Measurements from ENCODE around the gene KATNBL1. TPM values are rescaled to one million over a fixed set of nuclear protein-coding genes. Genes with fewer than 3 reads are reported as not detected.

The KATNBL1 gene
- polyA plus RNA-seq, 1 of the 3 experiments (the other 2 are of a cell fraction): 13.8 TPM

- Histone ChIP-seq H3K4me2 (peak overlapping the region; percentile 58), H3F3A (replicated peaks; ENCODE audit: insufficient read depth) (peaks cover 32% of the 10 kb centered on the region), H3K36me3 (replicated peaks in 1 of 2; ENCODE audit: control insufficient read depth in 1 of 2, insufficient read depth in 2 of 2, low read length in 1 of 2) (peaks cover 5 to 19% of the 10 kb centered on the region in 2 experiments), H3K9me2 (no peaks in the 10 kb centered on the region), H3K4me1 (ENCODE audit: control insufficient read depth in 1 of 2, insufficient read depth in 2 of 2, low read depth in 1 of 2, low read length in 1 of 2) (peaks cover 0 to 13% of the 10 kb centered on the region in 2 experiments; a peak in 2 of 4 replicates), H3K9me3 (no peaks in the 10 kb centered on the region), H2AFZ (ENCODE audit: low read depth) (peak overlapping the region; percentile 38; the same call in 1 of the 2 replicates), H3K27me3 (ENCODE audit: insufficient read depth) (no peaks in the 10 kb centered on the region), H3K9ac (peak overlapping the region; percentile 57; the same call in 1 of the 2 replicates), H4K20me1 (ENCODE audit: insufficient read depth) (no peaks in the 10 kb centered on the region), H3K27ac (ENCODE audit: low read depth in 2 of 2, low read length in 1 of 2) (peak overlapping the region; percentile 68 to 97; a peak in 3 of 4 replicates), H3K4me3 (ENCODE audit: low read depth in 2 of 2, low read length in 1 of 2) (peak overlapping the region in 1 of 2 experiments; percentile 5; a peak in 1 of 4 replicates), H3K79me2 (ENCODE audit: insufficient read depth) (no peaks in the 10 kb centered on the region)
- ChIA-PET POLR2A (no interaction called here), CTCF (interaction anchor here (3.0 kb wide), 1 partner anchor 128 kb away, joined by 17 read pairs; the partner anchor contains the start of gene LPCAT4)
- no peak for DNase-seq
- WGBS (ENCODE audit: low lambda C conversion rate): 35% methylated on average over 4 of the region's 4 CpGs
- TF ChIP-seq MXI1 (IDR thresholded peaks at IDR 0.05; ENCODE audit: low read depth, low read length) (no peak), NFIC (IDR thresholded peaks at IDR 0.05; ENCODE audit: borderline replicate concordance) (no peak), GABPA (IDR thresholded peaks at IDR 0.05; ENCODE audit: low read depth) (peak; percentile 32; the same call in 1 of the 2 replicates), FOXJ3 (CRISPR knock-in tag; IDR thresholded peaks at IDR 0.05) (no peak), CTCF (IDR thresholded peaks at IDR 0.05) (no peak), RFX5 (IDR thresholded peaks at IDR 0.05; ENCODE audit: low read length) (no peak), RAD21 (IDR thresholded peaks at IDR 0.05; ENCODE audit: low read length) (no peak), REST (IDR thresholded peaks at IDR 0.05; ENCODE audit: low read depth, low read length) (no peak), ELF1 (IDR thresholded peaks at IDR 0.05) (no peak), FOXM1 (IDR thresholded peaks at IDR 0.05; ENCODE audit: low read depth) (0 out of 2 replicates have a peak, but pooled peaks have one; percentile 16), TCF12 (IDR thresholded peaks at IDR 0.05) (peak; percentile 77), FOSL2 (IDR thresholded peaks at IDR 0.05; ENCODE audit: borderline replicate concordance, low read depth) (peak; percentile 99), NRF1 (IDR thresholded peaks at IDR 0.05; ENCODE audit: low read depth, low read length) (no peak), EP300 (IDR thresholded peaks at IDR 0.05; ENCODE audit: borderline replicate concordance in 1 of 2, low read depth in 1 of 2, low read length in 1 of 2) (peak in 1 of 2 experiments; percentile 67; a peak in 1 of 4 replicates), GATA2 (CRISPR knock-in tag; IDR thresholded peaks at IDR 0.05) (no peak), YY1 (IDR thresholded peaks at IDR 0.05; ENCODE audit: low read depth) (0 out of 2 replicates have a peak, but pooled peaks have one; percentile 17), CHD2 (IDR thresholded peaks at IDR 0.05; ENCODE audit: low read length, partially characterized antibody) (no peak), MEF2A (IDR thresholded peaks at IDR 0.05; ENCODE audit: borderline replicate concordance, low read depth) (no peak), SIN3A (IDR thresholded peaks at IDR 0.05; ENCODE audit: borderline replicate concordance, low read depth, low read length) (no peak), IRF3 (IDR thresholded peaks at IDR 0.05; ENCODE audit: low read depth, low read length) (no peak), RCOR1 (IDR thresholded peaks at IDR 0.05; ENCODE audit: low read length) (no peak), MAX (IDR thresholded peaks at IDR 0.05; ENCODE audit: low read depth) (peak; percentile 47; the same call in 1 of the 2 replicates)
- TF ChIP-seq, protein P1, sequence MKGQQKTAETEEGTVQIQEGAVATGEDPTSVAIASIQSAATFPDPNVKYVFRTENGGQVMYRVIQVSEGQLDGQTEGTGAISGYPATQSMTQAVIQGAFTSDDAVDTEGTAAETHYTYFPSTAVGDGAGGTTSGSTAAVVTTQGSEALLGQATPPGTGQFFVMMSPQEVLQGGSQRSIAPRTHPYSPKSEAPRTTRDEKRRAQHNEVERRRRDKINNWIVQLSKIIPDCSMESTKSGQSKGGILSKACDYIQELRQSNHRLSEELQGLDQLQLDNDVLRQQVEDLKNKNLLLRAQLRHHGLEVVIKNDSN (IDR thresholded peaks at IDR 0.05; ENCODE audit: borderline replicate concordance, low read depth): no peak
- TF ChIP-seq, protein P2, sequence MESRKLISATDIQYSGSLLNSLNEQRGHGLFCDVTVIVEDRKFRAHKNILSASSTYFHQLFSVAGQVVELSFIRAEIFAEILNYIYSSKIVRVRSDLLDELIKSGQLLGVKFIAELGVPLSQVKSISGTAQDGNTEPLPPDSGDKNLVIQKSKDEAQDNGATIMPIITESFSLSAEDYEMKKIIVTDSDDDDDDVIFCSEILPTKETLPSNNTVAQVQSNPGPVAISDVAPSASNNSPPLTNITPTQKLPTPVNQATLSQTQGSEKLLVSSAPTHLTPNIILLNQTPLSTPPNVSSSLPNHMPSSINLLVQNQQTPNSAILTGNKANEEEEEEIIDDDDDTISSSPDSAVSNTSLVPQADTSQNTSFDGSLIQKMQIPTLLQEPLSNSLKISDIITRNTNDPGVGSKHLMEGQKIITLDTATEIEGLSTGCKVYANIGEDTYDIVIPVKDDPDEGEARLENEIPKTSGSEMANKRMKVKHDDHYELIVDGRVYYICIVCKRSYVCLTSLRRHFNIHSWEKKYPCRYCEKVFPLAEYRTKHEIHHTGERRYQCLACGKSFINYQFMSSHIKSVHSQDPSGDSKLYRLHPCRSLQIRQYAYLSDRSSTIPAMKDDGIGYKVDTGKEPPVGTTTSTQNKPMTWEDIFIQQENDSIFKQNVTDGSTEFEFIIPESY (IDR thresholded peaks at IDR 0.05; ENCODE audit: borderline replicate concordance, low read depth): no peak
These were observed 29.4 kb upstream of the KATNBL1 start for GRCh38 chr15:34239151-34239808.
